SU-DHL-6 (cell line): ENCODE results near the gene TRAPPC6A.

Source experiments
- EZH2phosphoT487 ChIP-seq: fragments of 200-600 bp; sonication (generic), shearing (Covaris generic); conservative IDR thresholded peaks from 2 replicates; pipeline ENCODE4 v1.6.1; 2018; ENCODE audit warnings: mild to moderate bottlenecking, antibody characterized with exemption, low read length, moderate library complexity, mixed read lengths
- TF ChIP-seq, protein P1 (sequence below): fragments of 200-600 bp; sonication (generic); IDR thresholded peaks from one replicate; pipeline ENCODE4 v1.5.1; 2017; ENCODE audit warnings: antibody characterized with exemption, mild to moderate bottlenecking, low read length, moderate library complexity; ENCODE audit not compliant: insufficient read depth, poor library complexity, severe bottlenecking

DNA sequence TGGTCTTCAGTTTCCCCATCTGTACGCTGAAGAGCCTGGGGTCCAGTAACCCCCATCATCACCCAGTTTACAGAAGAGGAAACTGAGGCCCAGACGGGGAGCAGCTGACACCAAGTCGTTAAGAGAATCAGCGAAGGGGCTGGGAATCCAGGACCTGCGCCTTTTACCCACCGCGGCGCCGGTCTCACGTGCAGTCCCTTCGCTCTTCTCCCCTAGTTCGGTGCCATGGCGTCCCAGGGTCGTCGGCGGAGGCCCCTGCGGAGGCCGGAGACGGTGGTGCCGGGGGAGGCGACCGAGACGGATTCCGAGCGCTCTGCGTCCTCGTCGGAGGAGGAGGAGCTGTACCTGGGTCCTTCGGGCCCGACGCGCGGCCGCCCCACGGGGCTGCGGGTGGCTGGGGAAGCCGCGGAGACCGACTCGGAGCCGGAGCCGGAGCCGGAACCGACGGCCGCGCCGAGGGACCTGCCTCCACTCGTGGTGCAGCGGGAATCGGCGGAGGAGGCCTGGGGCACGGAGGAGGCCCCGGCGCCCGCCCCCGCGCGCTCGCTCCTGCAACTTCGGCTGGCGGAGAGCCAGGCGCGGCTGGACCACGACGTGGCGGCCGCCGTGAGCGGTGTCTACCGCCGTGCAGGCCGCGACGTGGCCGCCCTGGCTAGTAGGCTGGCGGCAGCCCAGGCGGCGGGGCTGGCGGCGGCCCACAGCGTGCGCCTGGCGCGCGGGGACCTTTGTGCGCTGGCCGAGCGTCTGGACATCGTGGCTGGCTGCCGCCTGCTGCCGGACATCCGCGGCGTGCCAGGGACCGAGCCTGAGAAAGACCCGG is 1.2 kb upstream of the TRAPPC6A start:
- TF ChIP-seq, protein P1, sequence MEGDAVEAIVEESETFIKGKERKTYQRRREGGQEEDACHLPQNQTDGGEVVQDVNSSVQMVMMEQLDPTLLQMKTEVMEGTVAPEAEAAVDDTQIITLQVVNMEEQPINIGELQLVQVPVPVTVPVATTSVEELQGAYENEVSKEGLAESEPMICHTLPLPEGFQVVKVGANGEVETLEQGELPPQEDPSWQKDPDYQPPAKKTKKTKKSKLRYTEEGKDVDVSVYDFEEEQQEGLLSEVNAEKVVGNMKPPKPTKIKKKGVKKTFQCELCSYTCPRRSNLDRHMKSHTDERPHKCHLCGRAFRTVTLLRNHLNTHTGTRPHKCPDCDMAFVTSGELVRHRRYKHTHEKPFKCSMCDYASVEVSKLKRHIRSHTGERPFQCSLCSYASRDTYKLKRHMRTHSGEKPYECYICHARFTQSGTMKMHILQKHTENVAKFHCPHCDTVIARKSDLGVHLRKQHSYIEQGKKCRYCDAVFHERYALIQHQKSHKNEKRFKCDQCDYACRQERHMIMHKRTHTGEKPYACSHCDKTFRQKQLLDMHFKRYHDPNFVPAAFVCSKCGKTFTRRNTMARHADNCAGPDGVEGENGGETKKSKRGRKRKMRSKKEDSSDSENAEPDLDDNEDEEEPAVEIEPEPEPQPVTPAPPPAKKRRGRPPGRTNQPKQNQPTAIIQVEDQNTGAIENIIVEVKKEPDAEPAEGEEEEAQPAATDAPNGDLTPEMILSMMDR, result no peak
- no peak for TF ChIP-seq EZH2phosphoT487
